ENCODE data around the gene ITIH5.
"Not testable (repeated sequence)": the region's sequence is repeated elsewhere in the genome, so short reads cannot be mapped to it uniquely, and the experiment has no call there.

The ITIH5 gene

DNA sequence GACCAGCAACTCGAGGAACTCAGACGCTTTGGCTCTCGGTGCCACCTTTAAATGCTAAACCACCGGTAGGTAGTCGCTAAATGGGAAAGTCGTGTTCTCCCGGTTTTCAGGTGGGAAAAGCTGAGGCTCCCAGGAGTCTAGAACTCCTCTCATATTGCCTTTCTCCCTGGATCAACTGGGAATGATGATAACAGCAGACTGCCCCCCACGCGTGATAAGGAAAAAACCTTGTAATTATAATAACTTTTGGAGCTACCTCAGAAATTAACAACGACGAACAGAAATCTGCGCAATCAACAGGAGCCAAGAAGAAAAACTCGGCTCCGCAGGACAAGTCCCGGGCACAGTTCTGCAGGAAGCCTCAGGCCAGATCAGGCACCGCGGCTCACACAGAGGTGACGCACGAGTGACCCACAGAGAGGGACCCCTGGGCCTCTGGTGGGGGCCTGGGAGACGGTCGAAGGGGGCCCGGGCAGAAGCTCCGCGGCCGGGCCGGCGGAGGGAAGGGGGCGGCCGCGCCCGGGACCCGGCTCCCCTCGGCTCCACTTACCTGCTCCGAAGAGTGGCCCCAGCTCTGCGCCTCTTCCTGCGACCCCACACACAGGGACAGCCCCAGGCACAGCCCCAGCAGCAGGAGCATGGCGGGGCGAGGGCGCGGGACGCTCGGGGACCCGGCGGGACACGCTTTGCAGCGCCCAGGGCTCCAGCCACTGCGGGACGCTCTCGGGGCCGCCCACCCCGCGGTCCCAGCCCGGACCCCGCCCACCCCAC, at the start of gene ITIH5:
ITIH5 (minus strand) TSS at position 714 of the 771 bp plus-strand sequence; CDS start at position 640, 74 bp downstream.
- DNase-seq (ENCODE audit: low read depth in 2 of 2): no peak

DNA sequence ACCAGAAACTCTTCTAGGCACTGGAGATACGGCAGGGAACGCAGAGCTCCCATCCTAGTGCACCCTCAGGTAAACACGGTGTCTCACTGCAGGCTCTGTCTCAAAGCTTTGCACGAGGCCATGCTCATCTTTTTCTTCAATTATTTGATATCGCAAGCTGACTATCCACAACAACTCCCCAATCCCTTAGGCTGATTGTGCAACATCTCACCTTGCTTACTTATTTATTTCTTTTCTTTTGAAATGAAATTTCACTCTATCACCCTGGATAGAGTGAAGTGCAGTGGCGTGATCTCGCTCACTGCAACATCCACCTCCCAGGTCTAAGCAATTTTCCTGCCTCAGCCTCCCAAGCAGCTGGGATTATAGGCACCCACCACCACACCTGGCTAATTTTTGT, 48.7 kb upstream of the ITIH5 start:
- no peak for DNase-seq (ENCODE audit: low read depth in 2 of 2)

DNA sequence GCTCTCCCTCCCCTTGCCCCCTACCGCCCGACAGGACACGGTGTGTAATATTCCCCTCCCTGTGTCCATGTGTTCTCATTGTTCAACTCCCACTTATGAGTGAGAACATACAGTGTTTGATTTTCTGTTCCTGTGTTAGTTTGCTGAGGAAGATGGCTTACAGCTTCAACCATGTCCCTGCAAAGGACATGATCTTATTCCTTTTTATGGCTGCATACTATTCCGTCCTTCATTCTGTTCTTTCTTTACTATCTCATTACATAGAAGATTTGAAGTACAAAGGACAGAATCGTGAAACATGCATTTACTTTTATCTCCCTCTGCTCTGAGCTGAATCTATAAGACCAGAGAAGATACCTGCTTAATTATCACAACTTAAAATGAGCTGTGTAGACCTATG, 44.3 kb upstream of the ITIH5 start:
- DNase-seq (ENCODE audit: low read depth in 2 of 2): not testable (repeated sequence)

DNA sequence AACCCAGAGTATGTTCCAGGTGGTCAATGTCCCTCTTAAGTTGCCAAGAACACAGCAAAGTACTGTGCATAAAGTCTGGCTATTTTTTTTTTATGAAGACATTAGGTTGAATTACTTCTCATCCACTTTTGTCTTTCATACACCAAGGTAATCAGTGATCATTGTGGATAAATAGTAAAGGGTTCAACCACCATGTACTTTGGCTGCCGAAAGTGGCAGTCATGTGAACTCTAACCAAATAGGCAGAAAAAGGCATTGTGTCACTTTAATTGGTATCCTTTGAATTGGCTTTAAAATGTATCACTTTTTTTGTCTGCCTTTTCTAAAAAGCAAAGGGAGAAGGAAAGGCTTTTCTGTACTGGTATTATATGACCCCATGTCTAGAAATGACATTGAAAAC, 43.7 kb upstream of the ITIH5 start:
- no peak for DNase-seq (ENCODE audit: low read depth in 2 of 2)

DNA sequence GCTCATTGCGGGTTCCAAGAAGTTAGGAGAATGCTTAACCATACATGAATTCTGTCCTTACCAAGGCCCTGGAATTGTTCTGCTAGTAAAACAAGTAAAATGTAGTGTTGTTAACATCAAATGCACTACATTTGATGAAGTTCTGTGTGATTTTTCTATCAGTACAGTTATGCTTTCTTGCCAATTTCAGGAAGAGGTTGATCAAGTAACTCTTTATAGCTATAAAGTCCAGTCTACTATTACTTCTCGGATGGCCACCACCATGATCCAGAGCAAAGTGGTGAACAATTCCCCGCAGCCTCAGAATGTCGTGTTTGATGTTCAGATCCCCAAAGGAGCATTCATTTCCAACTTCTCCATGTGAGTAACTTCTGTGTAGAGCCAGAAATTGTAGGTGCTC, 42.1 kb upstream of the ITIH5 start:
- no peak for DNase-seq (ENCODE audit: low read depth in 2 of 2)

DNA sequence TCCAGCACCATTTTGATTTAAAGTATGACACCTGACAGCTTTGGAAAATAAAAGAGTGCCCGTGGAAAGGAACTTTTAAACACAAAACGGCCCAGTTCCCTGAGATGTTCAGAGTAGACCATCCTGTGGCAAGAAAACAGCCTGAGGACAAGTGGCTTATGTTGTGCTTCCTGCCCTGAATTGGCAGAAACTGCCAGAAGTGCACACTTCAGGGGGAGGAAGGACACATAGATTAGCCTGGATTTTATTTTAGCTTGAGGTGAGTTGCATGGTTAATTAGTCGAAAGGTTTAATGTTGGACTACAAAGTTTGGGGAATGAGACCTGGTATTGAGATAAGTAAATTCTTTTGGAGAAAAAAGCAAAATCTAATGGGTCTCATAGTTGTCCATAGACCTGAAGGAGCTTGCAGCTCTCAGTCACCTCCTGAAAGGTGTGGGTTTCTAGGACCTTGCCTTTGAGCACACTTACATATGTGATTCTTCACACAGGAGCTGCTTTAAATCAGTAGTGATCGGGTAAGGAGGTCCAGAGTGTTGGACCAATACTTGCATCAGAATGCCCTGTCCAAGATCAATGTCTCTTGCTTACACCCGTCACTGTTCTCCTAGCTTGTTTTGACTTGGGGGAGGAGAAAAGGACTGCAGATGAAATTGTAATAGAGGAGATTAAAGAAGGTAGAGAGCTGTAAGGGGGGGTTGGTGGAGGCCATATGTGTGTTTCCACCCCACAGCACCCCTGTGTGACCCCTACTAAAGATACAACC, 41.3 kb upstream of the ITIH5 start:
- DNase-seq (ENCODE audit: low read depth in 2 of 2): no peak

DNA sequence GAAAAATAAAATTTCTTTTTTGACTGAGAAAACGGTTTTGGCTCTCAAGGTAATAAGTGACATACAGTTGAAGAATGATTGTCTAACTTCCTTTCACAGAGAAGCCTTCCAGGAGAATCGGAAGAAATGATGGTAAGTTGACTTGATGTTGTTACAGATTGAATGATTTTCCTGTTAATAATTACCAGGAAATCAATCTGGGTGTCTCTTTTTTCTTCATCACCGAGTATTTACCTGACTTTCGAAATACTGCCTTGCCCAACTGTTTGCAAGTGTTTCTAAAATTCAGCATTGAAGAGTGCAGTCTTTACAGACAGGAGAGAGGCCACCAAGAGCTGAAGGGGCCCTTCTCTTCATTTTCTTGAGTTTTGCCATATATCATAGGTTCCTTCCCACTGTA, 40.3 kb upstream of the ITIH5 start:
- DNase-seq (ENCODE audit: low read depth in 2 of 2): no peak

DNA sequence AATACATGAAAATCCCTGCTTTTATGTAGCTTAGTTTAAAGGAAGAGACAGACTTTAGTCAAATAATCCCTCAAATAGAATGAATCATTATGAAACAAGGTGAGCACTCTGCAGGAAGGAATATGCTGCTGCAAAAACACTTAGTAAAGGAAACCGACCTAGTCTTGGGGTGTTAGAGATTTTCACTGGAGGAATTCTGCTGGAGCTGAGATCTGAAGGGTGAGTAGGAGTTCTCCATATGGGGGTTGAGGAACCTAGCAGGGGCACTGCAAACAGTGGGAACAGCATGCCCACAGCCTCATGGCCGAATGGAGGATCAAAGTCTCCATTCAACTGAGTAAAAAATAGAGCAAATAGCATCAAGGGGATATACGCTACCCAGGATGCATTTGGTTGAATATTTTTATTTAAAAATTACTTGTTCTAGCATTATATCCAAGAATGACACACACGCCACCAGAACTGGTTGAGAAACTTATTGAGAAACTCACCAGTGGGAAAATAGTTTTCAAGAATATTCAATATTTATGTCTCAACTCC, 39.8 kb upstream of the ITIH5 start:
- no peak for DNase-seq (ENCODE audit: low read depth in 2 of 2)

DNA sequence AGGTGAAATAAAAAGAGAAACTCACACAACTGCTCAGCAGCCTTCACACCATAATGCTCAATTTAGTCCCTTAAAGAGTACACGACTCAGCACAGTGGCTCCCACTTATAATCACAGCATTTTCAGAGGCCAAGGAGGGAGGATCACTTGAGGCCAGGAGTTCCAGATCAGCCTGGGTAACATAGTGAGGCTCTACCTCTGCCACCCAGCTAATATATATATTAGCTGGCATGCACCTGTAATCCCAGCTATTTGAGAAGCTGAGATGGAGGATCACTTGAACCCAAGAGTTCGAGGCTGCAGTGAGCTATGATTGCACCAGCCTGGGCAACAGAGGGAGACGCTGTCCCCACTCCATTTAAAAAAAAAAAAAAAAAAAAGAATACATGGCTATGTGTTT, 38.6 kb upstream of the ITIH5 start:
- no peak for DNase-seq (ENCODE audit: low read depth in 2 of 2)

DNA sequence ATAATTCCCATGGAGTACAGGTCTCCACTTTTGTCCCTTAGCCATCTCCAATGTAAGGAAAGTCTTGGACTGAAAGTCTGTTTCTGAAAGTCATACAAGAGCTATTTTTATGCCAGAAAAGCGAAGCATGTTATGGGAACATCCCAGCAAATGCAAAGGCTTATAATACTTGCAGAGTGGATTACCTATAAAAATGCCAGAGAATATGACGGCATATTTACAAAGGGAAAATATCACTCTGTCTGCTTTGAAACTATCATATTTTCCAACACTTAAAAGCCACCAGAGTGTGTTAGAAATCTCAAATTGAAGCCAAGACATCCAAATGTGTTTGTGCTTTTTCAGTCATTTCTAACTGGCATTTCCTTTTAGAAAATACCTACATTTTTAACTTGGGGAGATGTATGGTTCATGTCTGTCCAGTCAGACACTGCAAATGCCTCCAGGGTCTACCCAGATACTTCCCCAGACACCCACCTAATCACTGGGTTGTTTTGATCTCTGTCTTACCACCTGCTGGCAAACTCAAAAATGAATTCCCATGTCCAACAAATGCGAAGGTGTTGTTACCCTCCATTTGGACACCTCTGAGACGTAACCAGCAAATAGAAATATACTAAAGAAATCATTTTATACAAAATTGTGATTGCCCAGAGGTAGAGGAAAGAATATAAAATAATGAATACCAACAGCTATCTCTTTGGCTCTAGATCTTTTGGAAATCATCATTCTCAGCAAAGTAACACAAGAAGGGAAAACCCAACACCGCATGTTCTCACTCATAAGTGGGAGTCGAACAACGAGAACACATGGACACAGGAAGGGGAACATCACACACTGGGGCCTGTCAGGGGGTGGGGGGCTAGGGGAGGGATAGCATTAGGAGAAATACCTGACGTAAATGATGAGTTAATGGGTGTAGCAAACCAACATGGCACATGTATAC, 37.6 kb upstream of the ITIH5 start:
- no peak for DNase-seq (ENCODE audit: low read depth in 2 of 2)

- DNase-seq (ENCODE audit: low read depth in 2 of 2): no peak
Measured at GRCh38 chr10:7703140-7703539, 36.4 kb upstream of the ITIH5 start, which contains the start of gene ITIH2. TSS of gene ITIH2 (plus strand) at chr10:7703316. CDS start at chr10:7703435, 119 bp downstream.

- no peak for DNase-seq (ENCODE audit: low read depth in 2 of 2)
Measured at GRCh38 chr10:7702288-7702812, 35.6 kb upstream of the ITIH5 start.

GRCh38 chr10:7701158-7701742, 34.5 kb upstream of the ITIH5 start:
- DNase-seq (ENCODE audit: low read depth in 2 of 2): no peak

GRCh38 chr10:7700577-7701125, 33.9 kb upstream of the ITIH5 start:
- DNase-seq (ENCODE audit: low read depth in 2 of 2): no peak

DNA sequence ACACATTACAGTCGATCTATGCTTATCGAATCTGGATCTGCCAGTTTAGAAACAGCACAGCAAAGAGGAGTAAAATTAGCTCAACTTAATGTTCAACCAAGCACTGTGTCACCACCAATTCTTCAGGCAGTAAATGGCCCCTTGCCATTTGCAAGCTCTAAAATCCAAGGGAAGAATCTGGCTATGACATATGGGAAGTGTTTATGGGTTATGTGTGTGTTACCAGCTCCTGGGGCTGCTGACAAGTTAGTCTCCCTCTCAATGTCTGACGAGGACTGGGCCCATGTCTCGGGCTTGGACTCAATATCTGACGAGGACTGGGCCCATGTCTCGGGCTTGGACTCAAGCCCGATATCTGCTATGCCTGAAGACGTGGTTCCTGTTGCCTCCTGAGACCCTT, 30.7 kb upstream of the ITIH5 start:
- no peak for DNase-seq (ENCODE audit: low read depth in 2 of 2)

DNA sequence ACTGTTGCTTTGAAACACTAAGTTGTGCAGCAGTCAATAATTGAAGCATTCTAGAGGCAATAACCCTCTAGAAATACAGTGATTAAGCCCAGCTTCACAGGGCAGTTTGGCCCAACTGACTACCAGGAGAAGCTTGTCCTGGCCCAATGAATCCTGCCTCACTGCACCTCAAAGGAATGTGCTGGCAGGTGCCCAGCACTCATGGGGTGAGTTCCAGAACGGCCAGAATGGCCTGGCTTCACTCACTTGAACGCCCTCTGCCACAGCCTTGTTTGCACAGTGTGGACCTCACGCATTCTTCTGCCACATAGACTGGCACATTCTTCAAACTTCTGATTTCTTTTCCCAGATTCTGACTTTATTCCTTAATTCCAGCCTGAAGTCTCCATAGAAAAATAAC, 29.8 kb upstream of the ITIH5 start:
- DNase-seq (ENCODE audit: low read depth in 2 of 2): no peak

DNA sequence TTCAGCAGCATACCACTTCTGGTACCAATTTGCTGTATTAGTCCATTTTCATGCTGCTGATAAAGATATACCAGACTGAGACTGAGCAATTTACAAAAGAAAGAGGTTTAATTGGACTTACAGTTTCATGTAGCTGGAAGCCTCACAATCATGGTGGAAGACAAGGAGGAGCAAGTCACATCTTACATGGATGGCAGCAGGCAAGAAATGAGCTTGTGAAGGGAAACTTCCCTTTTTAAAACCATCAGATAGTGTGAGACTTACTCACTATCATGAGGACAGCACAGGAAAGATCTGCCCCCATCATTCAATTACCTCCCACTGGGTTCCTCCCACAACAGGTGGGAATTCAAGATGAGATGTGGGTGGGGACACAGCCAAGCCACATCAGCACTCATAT, 26.4 kb upstream of the ITIH5 start:
- DNase-seq (ENCODE audit: low read depth in 2 of 2): not testable (repeated sequence)

DNA sequence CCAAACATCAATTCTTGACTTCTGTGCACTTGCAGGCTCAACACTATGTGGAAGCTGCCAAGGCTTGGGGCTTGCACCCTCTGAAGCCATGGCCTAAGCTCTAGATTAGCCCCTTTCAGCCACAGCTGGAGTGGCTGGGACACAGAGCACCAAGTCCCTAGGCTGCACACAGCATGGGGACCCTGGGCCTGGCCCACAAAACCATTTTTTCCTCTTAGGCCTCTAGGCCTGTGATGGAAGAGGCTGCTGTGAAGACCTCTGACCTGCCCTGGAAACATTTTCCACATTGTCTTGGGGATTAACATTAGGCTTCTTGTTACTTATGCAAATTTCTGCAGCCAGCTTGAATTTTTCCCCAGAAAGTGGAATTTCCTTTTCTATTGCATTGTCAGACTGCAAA, 25.6 kb upstream of the ITIH5 start:
- DNase-seq (ENCODE audit: low read depth in 2 of 2): not testable (repeated sequence)

DNA sequence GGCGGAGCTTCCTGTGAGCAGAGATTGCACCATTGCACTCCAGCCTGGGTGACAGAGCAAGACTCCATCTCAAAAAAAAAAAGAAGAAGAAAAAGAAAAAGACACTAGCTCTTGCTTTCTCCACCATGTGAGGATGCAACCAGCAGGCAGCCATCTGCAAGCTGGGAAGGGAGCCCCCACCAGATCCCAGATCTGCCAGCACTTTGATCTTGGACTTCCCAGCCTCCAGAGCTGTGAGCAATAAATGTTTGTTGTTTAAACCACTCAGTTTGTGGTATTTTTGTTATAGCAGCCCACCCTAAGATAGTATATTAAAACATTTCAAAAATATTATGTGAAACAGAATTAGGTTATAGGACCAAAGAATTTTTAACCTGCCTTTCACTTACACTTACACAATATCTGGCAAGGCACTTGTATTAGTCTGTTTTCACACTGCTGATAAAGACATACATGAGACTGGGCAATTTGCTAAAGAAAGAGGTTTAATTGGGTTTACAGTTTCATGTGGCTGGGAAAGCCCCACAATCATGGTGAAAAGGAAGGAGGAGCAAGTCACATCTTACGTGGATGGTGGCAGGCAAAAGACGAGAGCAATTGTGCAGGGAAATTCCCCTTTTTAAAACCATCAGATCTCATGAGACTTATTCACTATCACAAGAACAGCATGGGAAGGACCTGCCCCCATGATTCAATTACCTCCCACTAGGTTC, 24.3 kb upstream of the ITIH5 start:
- not testable (repeated sequence) for DNase-seq (ENCODE audit: low read depth in 2 of 2)

- no peak for DNase-seq (ENCODE audit: low read depth in 2 of 2)
Measured at GRCh38 chr10:7689591-7689990, 22.8 kb upstream of the ITIH5 start.

Measured in stimulated activated CD4-positive, alpha-beta T cell treated with anti-CD3 and anti-CD28 coated beads, Interleukin-15, amount 100 ng/mL, for 48 hours (primary cell).